Activated CD4-positive, alpha-beta memory T cell treated with anti-CD3 and anti-CD28 coated beads for 36 hours (primary cell): ENCODE results near the gene KLHL2. TPM values are rescaled to one million over a fixed set of nuclear protein-coding genes. Genes with fewer than 3 reads are reported as not detected.

ENCODE experiments used
- CTCF ChIA-PET: fragments of 350-600 bp; sonication (Branson Sonifier 250); formaldehyde crosslinking; loops from one replicate; lab custom pipeline; 2021; ENCODE audit warnings: antibody characterized with exemption, inconsistent platforms; lab: Charles Lee
- POLR2A ChIA-PET: fragments of 350-600 bp; sonication (Branson Sonifier 250); formaldehyde crosslinking; loops from one replicate; lab custom pipeline; 2021; ENCODE audit warnings: antibody characterized with exemption; lab: Charles Lee
- DNase-seq: peaks from one replicate; pipeline ENCODE4 v3.0.0-alpha.2; 2020
- H3K27ac Mint-ChIP-seq: one replicate; pipeline ENCODE4 v1.8.0; 2021; ENCODE audit warnings: mixed read lengths
- H3K27me3 Mint-ChIP-seq: one replicate; pipeline ENCODE4 v1.8.0; 2021; ENCODE audit warnings: mixed read lengths
- H3K36me3 Mint-ChIP-seq: one replicate; pipeline ENCODE4 v1.8.0; 2021; ENCODE audit warnings: mixed read lengths
- H3K4me1 Mint-ChIP-seq: one replicate; pipeline ENCODE4 v1.8.0; 2021; ENCODE audit warnings: low read depth, mixed read lengths
- H3K4me3 Mint-ChIP-seq: one replicate; pipeline ENCODE4 v1.8.0; 2021; ENCODE audit warnings: mild to moderate bottlenecking, mixed read lengths
- H3K9me3 Mint-ChIP-seq: one replicate; pipeline ENCODE4 v1.8.0; 2021; ENCODE audit warnings: mixed read lengths
- intact Hi-C: fragments of 100-400 bp; cut with micrococcal nuclease; formaldehyde crosslinking; loops from one replicate; pipeline ENCODE4 v1.15.1; 2023
- total RNA-seq, 2 experiments: library from RNA; stranded (reverse); gene quantifications; one replicate each; pipeline ENCODE4 v1.2.3, GENCODE V29; 2021

The KLHL2 gene
- total RNA-seq, 2 experiments from 2014 or later, result 25.0 to 26.0 TPM

DNA sequence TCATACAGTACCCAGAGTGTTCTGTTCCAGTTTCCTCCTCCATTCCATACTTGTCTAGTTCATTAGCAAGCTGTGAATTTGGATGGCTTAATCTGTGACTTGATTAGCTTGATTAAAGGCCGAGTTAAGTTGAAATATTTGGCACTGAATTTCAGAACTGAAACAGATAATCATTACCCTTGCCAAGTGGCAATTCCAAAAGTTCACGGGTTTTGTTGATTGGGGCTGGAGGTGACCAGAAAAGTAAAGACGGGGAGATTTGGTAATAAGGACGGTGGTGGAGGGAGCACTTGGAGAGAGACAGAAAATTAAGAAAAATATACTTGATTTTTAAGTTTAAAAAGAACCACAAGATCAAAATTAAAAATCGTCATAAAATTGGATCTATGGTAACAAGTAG is 21.9 kb upstream of the KLHL2 start:
- CTCF ChIA-PET, result no interaction called here
- no peak for DNase-seq
- Mint-ChIP-seq H3K27ac (no peak overlapping the region), H3K4me1 (peaks cover 2% of the 10 kb centered on the region), H3K4me3 (no peak overlapping the region), H3K9me3 (no peaks in the 10 kb centered on the region), H3K36me3 (no peaks in the 10 kb centered on the region), H3K27me3 (peaks cover 1% of the 10 kb centered on the region)
- intact Hi-C loops, result no loop called here
- POLR2A ChIA-PET, result no interaction called here

DNA sequence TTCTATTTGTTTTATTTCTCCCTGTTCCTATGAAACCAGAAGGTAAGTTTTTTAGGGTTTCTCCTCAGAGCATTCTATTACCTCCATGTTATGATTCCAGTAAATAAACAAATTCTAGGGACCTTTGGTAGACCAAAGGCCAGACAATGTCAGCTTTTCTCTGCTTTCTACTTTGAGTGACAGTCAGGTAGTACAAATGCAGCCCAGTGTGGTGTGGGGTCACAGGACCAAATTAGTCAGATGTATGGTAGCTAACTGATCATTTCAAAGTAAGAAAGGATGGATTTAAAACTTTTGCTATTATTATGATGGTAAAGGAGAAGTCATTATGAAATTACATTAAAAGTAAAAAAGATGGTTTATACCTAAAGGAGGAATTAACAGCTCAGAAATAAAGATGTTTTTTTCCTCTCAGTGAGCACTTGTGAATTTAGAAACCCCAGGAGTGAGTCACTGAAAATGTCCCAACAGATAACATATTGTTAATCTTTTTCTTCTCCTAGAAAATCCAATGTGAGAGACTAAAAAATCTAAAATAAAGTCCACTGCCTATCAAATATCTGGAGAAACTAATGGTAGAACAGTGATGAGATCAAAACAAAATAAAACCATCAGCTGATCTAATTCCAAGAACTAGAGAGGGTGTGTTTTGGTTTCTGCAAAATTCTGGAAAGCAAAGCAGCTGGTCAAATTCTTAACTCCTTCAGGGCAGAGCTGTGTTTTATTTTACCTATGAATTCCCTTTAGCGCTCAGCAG is 16.6 kb upstream of the KLHL2 start:
- intact Hi-C loops, result loop anchor here (1.0 to 5.0 kb wide), 4 partner anchors 14 to 136 kb away; partner anchors contain the start of gene MSMO1
- H3K9me3 Mint-ChIP-seq, result no peaks in the 10 kb centered on the region
- H3K27ac Mint-ChIP-seq, result peak overlapping the region; percentile 58
- H3K4me1 Mint-ChIP-seq, result peaks cover 26% of the 10 kb centered on the region
- POLR2A ChIA-PET, result interaction anchor here (0.6 to 1.6 kb wide), 2 partner anchors 18 to 137 kb away, joined by 3 to 7 read pairs; partner anchors contain the start of gene MSMO1
- no peak overlapping the region for H3K4me3 Mint-ChIP-seq
- DNase-seq, result peak; percentile 63
- H3K27me3 Mint-ChIP-seq, result no peaks in the 10 kb centered on the region
- no peaks in the 10 kb centered on the region for H3K36me3 Mint-ChIP-seq
- CTCF ChIA-PET, result interaction anchor here (0.7 to 1.4 kb wide), 3 partner anchors 24 to 78 kb away, joined by 3 to 4 read pairs (median 3); partner anchors contain the start of gene TMEM192

DNA sequence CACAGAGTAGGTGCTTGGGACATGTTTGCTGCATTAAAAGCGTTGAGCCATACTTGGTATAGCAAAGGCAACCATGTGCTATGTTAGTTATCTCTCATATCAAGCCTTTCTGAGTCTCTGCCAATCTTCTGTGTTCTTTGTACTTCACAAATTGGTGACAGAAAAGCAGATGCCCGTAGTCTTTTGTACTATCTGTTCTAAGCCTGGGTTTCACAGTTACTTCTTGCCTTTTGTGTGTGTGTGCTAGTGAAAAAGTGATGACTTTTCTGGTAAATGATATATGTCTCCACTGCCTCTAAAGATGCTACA is 16.1 kb upstream of the KLHL2 start:
- Mint-ChIP-seq H3K4me1 (peaks cover 26% of the 10 kb centered on the region), H3K9me3 (no peaks in the 10 kb centered on the region), H3K4me3 (no peak overlapping the region), H3K36me3 (no peaks in the 10 kb centered on the region), H3K27me3 (no peaks in the 10 kb centered on the region), H3K27ac (peak overlapping the region; percentile 24)
- no peak for DNase-seq
- ChIA-PET CTCF (interaction anchor here (0.9 to 1.4 kb wide), 2 partner anchors 60 to 79 kb away, joined by 3 to 4 read pairs; partner anchors contain the start of gene TMEM192), POLR2A (interaction anchor here (1.6 kb wide), 1 partner anchor 18 kb away, joined by 7 read pairs; no protein-coding TSS in a partner anchor)
- intact Hi-C loops, result loop anchor here (1.0 to 5.0 kb wide), 4 partner anchors 13 to 135 kb away; partner anchors contain the start of gene MSMO1

DNA sequence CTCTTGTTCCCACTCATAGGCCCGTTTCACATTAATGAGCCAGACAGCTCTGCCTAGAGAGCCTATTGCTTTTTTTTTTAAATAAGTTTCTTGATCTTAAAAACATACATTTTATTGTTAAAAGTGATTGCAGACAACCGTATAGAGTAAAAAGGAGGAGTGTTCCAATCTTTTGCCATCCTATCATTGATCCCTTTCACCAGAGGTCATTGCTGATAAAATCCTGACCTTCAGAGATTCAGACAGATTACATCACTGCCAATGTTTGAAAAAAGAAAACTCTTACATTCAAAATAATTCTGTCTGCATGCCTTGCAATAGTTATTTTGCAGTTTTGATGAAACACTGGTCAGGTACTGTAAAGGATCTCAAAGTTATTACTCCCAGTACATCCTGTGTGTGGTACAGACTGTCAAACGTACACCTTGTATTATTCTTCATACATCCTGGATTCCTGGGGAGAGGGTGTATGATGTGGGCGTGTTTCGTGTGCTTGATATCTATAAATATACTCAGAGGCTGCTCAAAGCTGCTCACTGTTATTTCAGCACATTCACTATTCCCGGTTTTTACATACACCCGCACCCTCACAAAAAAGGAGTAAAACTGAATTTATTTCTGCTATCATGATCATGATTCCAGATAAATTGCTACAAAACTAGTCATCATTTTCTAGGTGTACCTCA is 15.4 kb upstream of the KLHL2 start:
- intact Hi-C loops, result loop anchor here (1.0 to 5.0 kb wide), 4 partner anchors 12 to 135 kb away; partner anchors contain the start of gene MSMO1
- Mint-ChIP-seq H3K4me3 (no peak overlapping the region), H3K27me3 (no peaks in the 10 kb centered on the region), H3K4me1 (peaks cover 26% of the 10 kb centered on the region), H3K36me3 (no peaks in the 10 kb centered on the region), H3K9me3 (no peaks in the 10 kb centered on the region), H3K27ac (no peak overlapping the region)
- no peak for DNase-seq
- ChIA-PET CTCF (interaction anchor here (1.4 kb wide), 1 partner anchor 61 kb away, joined by 4 read pairs; no protein-coding TSS in a partner anchor), POLR2A (no interaction called here)

DNA sequence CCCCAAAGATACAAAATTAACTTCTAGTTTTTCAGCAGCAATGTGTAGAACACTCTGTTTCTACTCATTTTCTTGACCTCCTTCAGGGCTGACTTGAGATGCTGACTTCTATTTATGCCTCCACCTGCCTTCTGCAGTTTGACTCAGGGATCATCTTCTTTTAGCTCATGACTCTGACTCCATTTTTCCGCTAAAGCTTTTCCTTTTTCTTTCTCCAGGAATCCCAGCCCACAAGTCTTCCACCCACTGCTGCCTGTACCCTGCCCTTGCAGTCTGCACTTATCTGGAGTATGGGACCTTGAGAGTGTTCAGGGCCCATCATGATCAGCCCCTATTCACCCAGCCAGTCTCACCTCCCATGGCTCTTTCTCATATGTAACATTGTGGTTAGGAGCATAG is 14.9 kb upstream of the KLHL2 start:
- POLR2A ChIA-PET, result no interaction called here
- intact Hi-C loops, result loop anchor here (5.0 kb wide), 2 partner anchors 40 to 55 kb away; no protein-coding TSS in a partner anchor
- Mint-ChIP-seq H3K4me1 (peaks cover 26% of the 10 kb centered on the region), H3K27me3 (no peaks in the 10 kb centered on the region), H3K27ac (no peak overlapping the region), H3K9me3 (no peaks in the 10 kb centered on the region), H3K4me3 (no peak overlapping the region), H3K36me3 (no peaks in the 10 kb centered on the region)
- CTCF ChIA-PET, result no interaction called here
- DNase-seq, result no peak

DNA sequence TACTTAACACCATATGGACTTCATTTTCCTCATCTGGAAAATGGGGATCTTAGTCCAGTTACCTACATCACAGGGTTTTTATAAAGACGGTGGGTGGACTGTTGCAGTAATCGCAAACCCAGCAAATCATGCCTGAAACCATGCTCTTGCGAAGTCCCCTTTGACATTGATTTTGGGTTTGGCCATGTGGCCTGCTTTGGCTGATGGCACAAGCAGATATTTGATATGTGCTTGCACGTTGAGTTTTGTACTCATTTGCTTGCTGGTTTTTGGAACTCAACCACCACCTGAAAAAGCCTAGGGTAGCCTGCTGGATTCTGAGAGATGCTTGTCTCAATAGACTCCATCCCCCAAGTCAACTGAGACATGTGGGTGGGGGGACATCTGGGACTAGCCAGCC is 14.4 kb upstream of the KLHL2 start:
- no peaks in the 10 kb centered on the region for H3K9me3 Mint-ChIP-seq
- H3K27ac Mint-ChIP-seq, result no peak overlapping the region
- intact Hi-C loops, result loop anchor here (5.0 kb wide), 2 partner anchors 39 to 54 kb away; no protein-coding TSS in a partner anchor
- H3K4me3 Mint-ChIP-seq, result no peak overlapping the region
- no peak for DNase-seq
- no peaks in the 10 kb centered on the region for H3K36me3 Mint-ChIP-seq
- CTCF ChIA-PET, result no interaction called here
- peaks cover 26% of the 10 kb centered on the region for H3K4me1 Mint-ChIP-seq
- POLR2A ChIA-PET, result no interaction called here
- H3K27me3 Mint-ChIP-seq, result no peaks in the 10 kb centered on the region

DNA sequence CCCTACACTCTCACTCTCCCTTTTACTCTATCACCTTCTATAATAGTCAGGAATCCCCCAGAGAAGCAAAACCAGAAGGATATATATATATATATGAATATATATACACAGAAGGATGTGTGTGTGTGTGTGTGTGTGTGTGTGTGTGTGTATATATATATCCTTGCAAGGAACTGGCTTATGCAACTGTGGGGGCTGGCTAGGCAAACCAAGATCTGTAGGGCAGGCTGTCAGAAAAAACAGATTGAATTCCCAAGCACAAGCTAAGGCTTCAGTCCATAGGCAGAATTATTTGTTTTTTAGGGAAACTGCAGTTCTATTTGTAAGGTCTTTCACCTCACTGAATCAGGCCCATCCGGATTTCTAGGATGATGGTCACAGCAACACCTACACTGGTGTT is 13.0 kb upstream of the KLHL2 start:
- no peak for DNase-seq
- POLR2A ChIA-PET, result no interaction called here
- H3K4me3 Mint-ChIP-seq, result no peak overlapping the region
- no peaks in the 10 kb centered on the region for H3K27me3 Mint-ChIP-seq
- no peaks in the 10 kb centered on the region for H3K9me3 Mint-ChIP-seq
- intact Hi-C loops, result loop anchor here (5.0 kb wide), 2 partner anchors 38 to 53 kb away; no protein-coding TSS in a partner anchor
- CTCF ChIA-PET, result no interaction called here
- peaks cover 26% of the 10 kb centered on the region for H3K4me1 Mint-ChIP-seq
- H3K27ac Mint-ChIP-seq, result no peak overlapping the region
- H3K36me3 Mint-ChIP-seq, result no peaks in the 10 kb centered on the region

DNA sequence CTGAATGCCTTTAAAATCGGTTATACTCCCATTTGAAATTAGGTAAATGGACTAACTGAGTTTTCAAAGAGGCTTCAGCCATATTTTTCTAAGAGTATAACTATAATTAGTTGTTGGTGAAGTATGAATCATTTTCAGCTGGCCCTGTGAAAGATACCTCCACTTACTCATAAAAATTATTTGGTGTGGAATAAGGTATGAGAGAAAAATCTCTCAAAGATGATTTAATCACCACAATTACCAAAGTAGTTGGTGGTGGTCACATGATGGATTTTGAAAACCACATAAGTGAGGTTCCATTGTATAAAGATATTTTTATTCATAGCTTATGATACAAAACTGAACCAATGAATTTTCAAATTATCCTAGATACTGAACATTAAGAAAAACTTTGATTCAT is 9.0 kb upstream of the KLHL2 start:
- no peaks in the 10 kb centered on the region for H3K36me3 Mint-ChIP-seq
- intact Hi-C loops, result no loop called here
- H3K27me3 Mint-ChIP-seq, result no peaks in the 10 kb centered on the region
- H3K4me3 Mint-ChIP-seq, result no peak overlapping the region
- no peak for DNase-seq
- H3K27ac Mint-ChIP-seq, result no peak overlapping the region
- H3K9me3 Mint-ChIP-seq, result no peaks in the 10 kb centered on the region
- CTCF ChIA-PET, result interaction anchor here (1.9 kb wide), 1 partner anchor 85 kb away, joined by 5 read pairs; the partner anchor contains the start of gene TMEM192
- H3K4me1 Mint-ChIP-seq, result no peaks in the 10 kb centered on the region
- POLR2A ChIA-PET, result interaction anchor here (1.2 kb wide), 1 partner anchor 34 kb away, joined by 3 read pairs; no protein-coding TSS in a partner anchor

DNA sequence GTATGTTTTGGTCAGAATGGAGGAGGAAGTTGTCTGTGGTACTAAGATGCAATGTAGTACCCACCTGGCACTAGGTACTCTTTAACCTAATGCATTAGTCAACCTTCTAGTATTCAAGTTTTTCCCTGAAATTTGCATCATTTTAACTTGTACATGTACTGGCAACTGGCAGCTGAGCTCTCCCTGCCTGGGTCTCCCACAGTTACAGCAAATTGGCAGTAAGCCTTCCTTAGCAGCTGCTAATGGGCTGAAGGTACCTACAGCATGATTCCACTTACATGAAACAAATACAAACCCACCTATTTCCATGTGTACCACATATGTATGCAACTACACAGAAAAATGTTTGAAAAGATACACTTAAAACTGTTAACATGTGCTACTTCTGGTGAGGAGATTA is 8.1 kb upstream of the KLHL2 start:
- no peak for DNase-seq
- Mint-ChIP-seq H3K27ac (no peak overlapping the region), H3K4me1 (peaks cover 8% of the 10 kb centered on the region), H3K9me3 (no peaks in the 10 kb centered on the region), H3K4me3 (no peak overlapping the region), H3K36me3 (no peaks in the 10 kb centered on the region), H3K27me3 (no peaks in the 10 kb centered on the region)
- POLR2A ChIA-PET, result interaction anchor here (1.2 kb wide), 1 partner anchor 34 kb away, joined by 3 read pairs; no protein-coding TSS in a partner anchor
- CTCF ChIA-PET, result no interaction called here
- intact Hi-C loops, result no loop called here

DNA sequence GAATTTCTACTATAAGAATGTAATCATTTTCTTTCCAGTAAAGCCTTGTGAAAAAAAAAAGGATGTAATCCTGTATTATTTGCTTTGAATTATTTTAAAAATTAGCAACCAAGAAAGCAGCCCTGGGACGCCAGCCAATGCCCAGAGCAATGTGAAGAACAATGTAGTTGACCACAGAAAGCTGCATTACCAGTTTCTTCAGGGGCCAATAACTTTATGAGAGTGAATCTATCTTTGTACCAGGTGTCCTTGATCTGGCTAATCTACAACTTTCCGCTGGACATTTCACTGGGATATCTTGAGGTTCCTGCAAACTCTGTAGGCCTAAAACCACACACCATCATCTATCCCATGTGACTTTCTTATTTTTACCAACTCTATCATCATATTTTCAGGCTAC is 7.6 kb upstream of the KLHL2 start:
- Mint-ChIP-seq H3K4me1 (peaks cover 10% of the 10 kb centered on the region), H3K9me3 (no peaks in the 10 kb centered on the region), H3K27me3 (no peaks in the 10 kb centered on the region), H3K4me3 (no peak overlapping the region), H3K27ac (no peak overlapping the region), H3K36me3 (no peaks in the 10 kb centered on the region)
- CTCF ChIA-PET, result no interaction called here
- POLR2A ChIA-PET, result no interaction called here
- intact Hi-C loops, result loop anchor here (10.0 kb wide), 1 partner anchor 1705 kb away; the partner anchor contains the start of gene TMA16
- no peak for DNase-seq

DNA sequence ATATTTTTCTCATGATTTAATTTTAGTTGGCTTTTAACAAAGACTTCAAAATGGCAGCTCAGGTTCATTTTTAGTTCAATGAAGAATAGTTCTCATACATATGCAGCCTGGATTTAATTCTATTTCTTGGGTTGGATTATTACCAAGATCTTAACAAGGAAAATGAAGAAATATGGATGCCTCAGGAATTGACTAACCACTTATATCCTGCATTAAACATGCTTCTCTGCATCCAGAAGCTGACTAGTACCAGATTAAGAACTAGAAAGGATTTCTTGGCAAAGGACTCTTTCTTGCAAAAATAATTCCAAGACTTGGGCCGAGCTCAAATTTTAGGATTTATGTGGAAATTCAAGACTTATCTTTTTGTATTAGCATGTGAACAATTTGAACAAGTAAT is 5.6 kb upstream of the KLHL2 start:
- ChIA-PET CTCF (interaction anchor here (1.4 kb wide), 1 partner anchor 71 kb away, joined by 4 read pairs; no protein-coding TSS in a partner anchor), POLR2A (no interaction called here)
- intact Hi-C loops, result loop anchor here (10.0 kb wide), 1 partner anchor 1707 kb away; the partner anchor contains the start of gene TMA16
- peaks cover 23% of the 10 kb centered on the region for H3K4me1 Mint-ChIP-seq
- no peaks in the 10 kb centered on the region for H3K9me3 Mint-ChIP-seq
- H3K27me3 Mint-ChIP-seq, result no peaks in the 10 kb centered on the region
- no peaks in the 10 kb centered on the region for H3K36me3 Mint-ChIP-seq
- no peak for DNase-seq
- H3K4me3 Mint-ChIP-seq, result no peak overlapping the region
- H3K27ac Mint-ChIP-seq, result no peak overlapping the region
